KMS-11 (cell line): ENCODE measurements around the gene CHAF1A.

ENCODE experiments used
- H2AFZ ChIP-seq: fragments of 200-600 bp; sonication (generic); 2 replicates; pipeline ENCODE4 v1.6.1; 2016; ENCODE audit warnings: antibody characterized with exemption, mixed run types, low read depth
- H3K27ac ChIP-seq: fragments of 200-600 bp; sonication (generic); 2 replicates; pipeline ENCODE4 v1.6.1; 2016; ENCODE audit warnings: mild to moderate bottlenecking, mixed run types
- H3K27me3 ChIP-seq: fragments of 200-600 bp; sonication (generic); 2 replicates; pipeline ENCODE4 v1.6.1; 2017; ENCODE audit warnings: mild to moderate bottlenecking, low read depth, mixed run types, moderate library complexity; ENCODE audit not compliant: insufficient read depth
- H3K36me3 ChIP-seq: fragments of 200-600 bp; sonication (generic); 2 replicates; pipeline ENCODE4 v1.6.1; 2017; ENCODE audit warnings: mild to moderate bottlenecking, mixed run types; ENCODE audit not compliant: insufficient read depth
- H3K4me1 ChIP-seq: fragments of 200-600 bp; sonication (generic); 2 replicates; pipeline ENCODE4 v1.6.1; 2016; ENCODE audit warnings: mild to moderate bottlenecking, low read depth, mixed run types; ENCODE audit not compliant: poor library complexity, severe bottlenecking
- H3K4me2 ChIP-seq: fragments of 200-600 bp; sonication (generic); 2 replicates; pipeline ENCODE4 v1.7.0; 2016; ENCODE audit warnings: mild to moderate bottlenecking, mixed run types
- H3K4me3 ChIP-seq: fragments of 200-600 bp; sonication (generic); IDR thresholded peaks from 2 replicates; pipeline ENCODE4 v1.6.1; 2017; ENCODE audit warnings: low read depth, low read length, mixed read lengths; ENCODE audit not compliant: insufficient read depth
- H3K79me2 ChIP-seq: fragments of 200-600 bp; sonication (generic); 2 replicates; pipeline ENCODE4 v1.6.1; 2016; ENCODE audit warnings: low read depth, mixed run types; ENCODE audit not compliant: insufficient read depth
- H3K9ac ChIP-seq: fragments of 200-600 bp; sonication (generic); 2 replicates; pipeline ENCODE4 v1.6.1; 2016; ENCODE audit warnings: mild to moderate bottlenecking, mixed run types
- H4K20me1 ChIP-seq: fragments of 200-600 bp; sonication (generic); 2 replicates; pipeline ENCODE4 v1.6.1; 2016; ENCODE audit warnings: mild to moderate bottlenecking, mixed run types; ENCODE audit not compliant: insufficient read depth
- TF ChIP-seq, protein P1 (sequence below): fragments of 200-600 bp; sonication (generic); conservative IDR thresholded peaks from 2 replicates; pipeline ENCODE4 v1.6.1; 2017; ENCODE audit warnings: low read depth, mild to moderate bottlenecking, antibody characterized with exemption, low read length, moderate library complexity, mixed read lengths

The CHAF1A gene, protein sequence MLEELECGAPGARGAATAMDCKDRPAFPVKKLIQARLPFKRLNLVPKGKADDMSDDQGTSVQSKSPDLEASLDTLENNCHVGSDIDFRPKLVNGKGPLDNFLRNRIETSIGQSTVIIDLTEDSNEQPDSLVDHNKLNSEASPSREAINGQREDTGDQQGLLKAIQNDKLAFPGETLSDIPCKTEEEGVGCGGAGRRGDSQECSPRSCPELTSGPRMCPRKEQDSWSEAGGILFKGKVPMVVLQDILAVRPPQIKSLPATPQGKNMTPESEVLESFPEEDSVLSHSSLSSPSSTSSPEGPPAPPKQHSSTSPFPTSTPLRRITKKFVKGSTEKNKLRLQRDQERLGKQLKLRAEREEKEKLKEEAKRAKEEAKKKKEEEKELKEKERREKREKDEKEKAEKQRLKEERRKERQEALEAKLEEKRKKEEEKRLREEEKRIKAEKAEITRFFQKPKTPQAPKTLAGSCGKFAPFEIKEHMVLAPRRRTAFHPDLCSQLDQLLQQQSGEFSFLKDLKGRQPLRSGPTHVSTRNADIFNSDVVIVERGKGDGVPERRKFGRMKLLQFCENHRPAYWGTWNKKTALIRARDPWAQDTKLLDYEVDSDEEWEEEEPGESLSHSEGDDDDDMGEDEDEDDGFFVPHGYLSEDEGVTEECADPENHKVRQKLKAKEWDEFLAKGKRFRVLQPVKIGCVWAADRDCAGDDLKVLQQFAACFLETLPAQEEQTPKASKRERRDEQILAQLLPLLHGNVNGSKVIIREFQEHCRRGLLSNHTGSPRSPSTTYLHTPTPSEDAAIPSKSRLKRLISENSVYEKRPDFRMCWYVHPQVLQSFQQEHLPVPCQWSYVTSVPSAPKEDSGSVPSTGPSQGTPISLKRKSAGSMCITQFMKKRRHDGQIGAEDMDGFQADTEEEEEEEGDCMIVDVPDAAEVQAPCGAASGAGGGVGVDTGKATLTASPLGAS

DNA sequence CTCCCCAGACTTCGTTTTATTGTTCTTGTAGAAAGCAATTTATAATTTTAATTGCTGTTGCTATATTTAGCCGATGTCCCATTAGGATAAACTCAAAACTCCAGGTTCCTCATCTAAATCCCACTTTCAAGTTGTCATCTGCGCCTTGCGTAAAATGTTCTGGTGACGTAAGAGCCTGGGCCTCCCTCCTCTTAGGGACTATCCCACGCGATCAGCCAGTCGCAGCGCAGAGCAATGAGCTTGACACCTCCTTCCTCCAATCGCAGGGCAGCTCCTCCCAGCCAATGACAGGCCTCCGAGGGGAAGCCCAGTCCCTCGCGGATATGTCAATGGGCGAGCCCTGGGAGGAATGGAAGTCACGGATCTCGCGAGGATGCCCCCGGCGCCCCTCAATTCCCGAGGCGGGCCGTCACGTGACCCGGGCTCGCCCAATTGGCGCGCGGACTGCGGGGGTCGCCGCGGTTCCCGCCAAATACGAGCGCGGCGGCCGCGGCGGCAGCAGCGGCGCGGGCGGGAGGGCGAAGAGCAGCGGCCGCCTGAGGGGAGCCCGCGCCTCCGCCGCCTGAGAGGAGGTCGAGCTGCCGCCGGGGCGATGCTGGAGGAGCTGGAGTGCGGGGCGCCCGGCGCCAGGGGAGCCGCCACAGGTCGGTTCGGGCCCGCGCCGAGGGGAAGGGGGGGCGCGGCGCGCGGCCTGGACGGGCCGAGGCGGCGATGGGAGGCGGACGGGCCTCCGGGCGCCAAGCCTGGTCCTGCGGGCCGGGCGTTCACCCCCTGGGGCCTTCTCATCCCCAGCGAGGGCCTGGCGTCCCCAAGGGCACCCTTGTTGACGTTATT is at the start of gene CHAF1A:
Gene CHAF1A (plus strand): TSS at position 470 of the 834 bp plus-strand sequence. CDS start 123 bp downstream, at position 593.
- peak within 1 kb of the TSS; percentile 99 for H3K9ac ChIP-seq
- H3K36me3 ChIP-seq: no peaks in the 10 kb centered on the region
- H3K79me2 ChIP-seq: peaks cover 75% of the 10 kb centered on the region
- H3K4me2 ChIP-seq: peak within 1 kb of the TSS; percentile 96
- TF ChIP-seq, protein P1, sequence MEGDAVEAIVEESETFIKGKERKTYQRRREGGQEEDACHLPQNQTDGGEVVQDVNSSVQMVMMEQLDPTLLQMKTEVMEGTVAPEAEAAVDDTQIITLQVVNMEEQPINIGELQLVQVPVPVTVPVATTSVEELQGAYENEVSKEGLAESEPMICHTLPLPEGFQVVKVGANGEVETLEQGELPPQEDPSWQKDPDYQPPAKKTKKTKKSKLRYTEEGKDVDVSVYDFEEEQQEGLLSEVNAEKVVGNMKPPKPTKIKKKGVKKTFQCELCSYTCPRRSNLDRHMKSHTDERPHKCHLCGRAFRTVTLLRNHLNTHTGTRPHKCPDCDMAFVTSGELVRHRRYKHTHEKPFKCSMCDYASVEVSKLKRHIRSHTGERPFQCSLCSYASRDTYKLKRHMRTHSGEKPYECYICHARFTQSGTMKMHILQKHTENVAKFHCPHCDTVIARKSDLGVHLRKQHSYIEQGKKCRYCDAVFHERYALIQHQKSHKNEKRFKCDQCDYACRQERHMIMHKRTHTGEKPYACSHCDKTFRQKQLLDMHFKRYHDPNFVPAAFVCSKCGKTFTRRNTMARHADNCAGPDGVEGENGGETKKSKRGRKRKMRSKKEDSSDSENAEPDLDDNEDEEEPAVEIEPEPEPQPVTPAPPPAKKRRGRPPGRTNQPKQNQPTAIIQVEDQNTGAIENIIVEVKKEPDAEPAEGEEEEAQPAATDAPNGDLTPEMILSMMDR: no peak
- peak within 1 kb of the TSS; percentile 44; the same call in 1 of the 2 replicates for H2AFZ ChIP-seq
- H4K20me1 ChIP-seq: peaks cover 12% of the 10 kb centered on the region
- peak within 1 kb of the TSS; percentile 73 for H3K27ac ChIP-seq
- H3K4me3 ChIP-seq: no peak within 1 kb of the TSS
- no peaks in the 10 kb centered on the region for H3K27me3 ChIP-seq
- peaks cover 33% of the 10 kb centered on the region for H3K4me1 ChIP-seq

GRCh38 chr19:4352701-4353121 is 49.7 kb upstream of the CHAF1A start:
- H3K4me1 ChIP-seq: no peaks in the 10 kb centered on the region

GRCh38 chr19:4354282-4354681 is 48.2 kb upstream of the CHAF1A start:
- Histone ChIP-seq H4K20me1 (no peaks in the 10 kb centered on the region), H3K79me2 (no peaks in the 10 kb centered on the region), H3K36me3 (no peaks in the 10 kb centered on the region), H3K4me1 (no peaks in the 10 kb centered on the region), H3K4me2 (no peak overlapping the region), H3K9ac (no peak overlapping the region), H3K4me3 (no peak overlapping the region), H3K27me3 (no peaks in the 10 kb centered on the region), H3K27ac (no peak overlapping the region), H2AFZ (no peak overlapping the region)
- TF ChIP-seq, protein P1: no peak

More at GRCh38 chr19:4352701-4353121, 49.7 kb upstream of the CHAF1A start:
- Histone ChIP-seq H3K4me3 (no peak overlapping the region), H3K79me2 (no peaks in the 10 kb centered on the region), H4K20me1 (no peaks in the 10 kb centered on the region), H3K27me3 (no peaks in the 10 kb centered on the region), H3K27ac (no peak overlapping the region), H3K4me2 (no peak overlapping the region), H3K36me3 (no peaks in the 10 kb centered on the region), H2AFZ (no peak overlapping the region), H3K9ac (no peak overlapping the region)
- TF ChIP-seq, protein P1: peak; percentile 79

DNA sequence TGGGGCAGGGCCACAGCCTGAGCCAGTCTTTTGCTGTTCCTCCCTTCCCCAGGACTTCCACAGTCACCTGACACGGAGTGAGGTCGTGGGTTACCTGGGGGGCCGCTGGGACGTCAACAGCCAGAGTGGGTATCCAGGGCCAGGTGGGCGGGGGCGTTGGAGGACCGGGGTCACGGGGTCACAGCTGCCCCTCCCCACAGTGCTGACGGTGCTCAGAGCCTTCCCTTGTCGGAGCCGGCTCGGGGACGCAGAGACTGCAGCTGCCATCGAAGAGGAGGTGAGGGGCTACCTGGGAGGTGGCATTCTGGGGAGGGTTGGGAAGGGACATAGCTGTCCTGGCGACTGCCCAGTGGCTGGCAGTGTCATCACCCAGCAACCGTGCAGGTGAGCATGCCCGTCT is 47.5 kb upstream of the CHAF1A start:
- no peaks in the 10 kb centered on the region for H3K4me1 ChIP-seq
- no peaks in the 10 kb centered on the region for H3K79me2 ChIP-seq
- H4K20me1 ChIP-seq: no peaks in the 10 kb centered on the region
- no peak overlapping the region for H2AFZ ChIP-seq
- TF ChIP-seq, protein P1: no peak
- H3K27me3 ChIP-seq: no peaks in the 10 kb centered on the region
- H3K9ac ChIP-seq: no peak overlapping the region
- no peak overlapping the region for H3K4me2 ChIP-seq
- no peaks in the 10 kb centered on the region for H3K36me3 ChIP-seq
- H3K27ac ChIP-seq: no peak overlapping the region
- no peak overlapping the region for H3K4me3 ChIP-seq
